Measurements from ENCODE around the gene NEO1.
"Not testable (repeated sequence)": the region's sequence is repeated elsewhere in the genome, so short reads cannot be mapped to it uniquely, and the experiment has no call there.

Gene NEO1

DNA sequence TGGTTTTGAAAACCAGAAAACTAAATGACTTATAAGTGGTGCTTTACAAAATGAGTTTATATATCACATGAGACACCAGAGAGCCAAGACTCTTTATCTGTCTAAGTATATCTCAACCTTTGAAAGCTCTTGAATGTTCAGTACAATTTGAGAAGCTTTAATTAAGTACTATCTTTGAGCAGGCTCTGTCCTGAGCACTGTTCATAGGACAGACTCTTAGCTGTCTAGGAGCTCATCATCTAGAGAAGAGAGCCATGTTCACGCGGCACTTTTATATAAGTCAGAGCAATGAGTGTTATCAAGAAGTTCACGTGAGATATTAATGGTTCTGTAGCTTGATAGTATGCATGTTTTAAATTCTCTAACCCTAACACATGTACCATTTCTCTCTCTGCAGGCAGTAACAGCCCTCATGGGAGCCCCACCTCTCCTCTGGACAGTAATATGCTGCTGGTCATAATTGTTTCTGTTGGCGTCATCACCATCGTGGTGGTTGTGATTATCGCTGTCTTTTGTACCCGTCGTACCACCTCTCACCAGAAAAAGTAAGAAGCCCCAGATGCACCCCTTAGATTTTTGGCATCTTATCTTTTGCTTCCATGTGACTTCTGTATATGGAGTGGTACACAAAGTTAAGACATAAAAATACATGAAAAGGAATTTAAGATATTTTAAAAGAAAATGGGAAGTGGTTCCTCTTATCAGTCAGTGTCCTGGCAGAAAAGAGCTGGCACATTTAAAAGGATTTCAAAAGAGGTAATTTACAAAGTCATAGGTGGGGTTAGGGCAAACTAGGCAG lies 230.5 kb downstream of the NEO1 start:
- DNase-seq = no peak

- DNase-seq = no peak
Observed at GRCh38 chr15:73283366-73283962, 231.2 kb downstream of the NEO1 start.

DNA sequence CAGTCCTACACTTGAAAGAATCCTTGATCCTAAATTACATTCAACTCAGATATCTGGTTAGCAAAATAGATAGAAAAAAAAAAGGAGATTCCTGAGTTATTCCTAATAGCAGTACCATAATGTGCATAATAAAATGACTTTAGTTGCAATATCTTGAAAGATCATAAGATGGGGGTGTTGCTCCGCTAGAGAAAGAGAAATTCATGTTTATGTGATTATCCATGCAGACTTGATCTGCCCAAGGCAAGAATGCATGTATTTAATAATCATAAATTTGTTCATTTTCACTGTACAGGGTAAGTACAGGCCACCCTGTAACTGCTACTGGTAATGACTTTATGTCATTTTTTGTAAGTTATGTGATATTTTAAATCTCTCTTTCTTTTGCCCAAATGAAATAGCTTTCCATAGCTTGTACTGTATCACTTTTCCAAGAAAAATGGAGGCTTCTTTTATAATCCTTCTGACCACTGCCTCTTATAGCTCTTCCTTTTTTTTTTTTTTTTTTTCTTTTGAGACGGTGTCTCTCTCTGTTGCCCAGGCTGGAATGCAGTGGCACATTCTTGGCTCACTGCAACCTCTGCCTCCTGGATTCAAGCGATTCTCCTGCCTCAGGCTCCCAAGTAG lies 231.9 kb downstream of the NEO1 start:
- DNase-seq = no peak

DNA sequence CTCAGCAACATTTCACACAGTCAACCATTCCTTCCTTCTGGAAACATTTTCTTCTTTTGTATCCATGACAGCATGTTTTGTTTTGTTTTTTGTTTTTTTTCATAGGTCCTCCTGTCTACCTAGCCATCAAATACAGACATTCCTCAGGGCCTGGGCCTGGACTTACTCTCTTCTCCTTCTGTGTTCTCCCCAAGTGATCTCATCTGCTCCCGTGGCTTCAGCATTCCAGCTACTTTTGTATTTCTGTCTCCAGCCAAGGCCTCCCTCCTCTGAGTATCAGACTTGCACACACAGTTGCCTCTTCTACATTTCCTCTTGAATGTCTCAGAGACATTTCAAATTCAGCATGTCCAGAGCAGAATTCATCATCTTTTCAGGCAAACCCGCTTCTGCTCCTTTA lies 234.0 kb downstream of the NEO1 start:
- DNase-seq = no peak

DNA sequence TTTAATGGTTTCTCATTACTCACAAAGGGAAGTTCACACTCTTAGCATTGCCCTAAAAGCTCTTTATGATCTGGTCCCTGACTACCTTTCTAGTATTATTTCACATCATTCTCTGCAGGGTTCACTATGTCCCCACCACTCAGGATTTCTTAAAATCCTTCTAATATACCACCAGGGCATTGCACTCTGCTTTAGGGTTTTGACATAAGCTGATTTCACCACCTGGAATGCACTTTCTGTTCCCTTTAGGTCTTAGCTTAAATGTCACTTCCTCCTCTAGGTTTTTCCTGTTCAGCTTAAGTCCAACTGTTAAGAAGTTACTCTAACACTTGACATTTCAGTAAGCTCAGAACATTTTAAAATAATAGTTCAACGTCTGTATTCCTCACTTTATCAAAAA lies 234.8 kb downstream of the NEO1 start:
- no peak for DNase-seq

- DNase-seq = no peak
Observed at GRCh38 chr15:73291441-73291840, 239.2 kb downstream of the NEO1 start.

DNA sequence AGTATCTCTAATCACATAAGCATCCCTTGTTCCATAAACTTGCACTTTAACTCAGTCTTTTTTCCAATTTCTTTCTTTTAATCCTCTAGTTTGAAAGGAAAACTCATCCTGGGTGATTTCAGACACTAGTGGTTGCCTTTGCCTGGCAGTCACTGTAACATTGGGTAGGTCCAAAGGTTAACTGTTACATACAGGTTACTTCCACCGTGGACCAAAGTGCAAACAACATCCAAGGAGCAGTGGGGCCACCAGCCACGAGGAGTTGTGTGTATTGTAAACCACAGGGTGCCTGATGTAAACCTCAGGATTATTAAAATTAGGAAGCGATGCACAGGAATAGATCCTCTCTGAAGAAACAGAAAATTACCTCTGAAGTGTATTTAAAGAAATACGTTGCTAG lies 241.5 kb downstream of the NEO1 start:
- no peak for DNase-seq

DNA sequence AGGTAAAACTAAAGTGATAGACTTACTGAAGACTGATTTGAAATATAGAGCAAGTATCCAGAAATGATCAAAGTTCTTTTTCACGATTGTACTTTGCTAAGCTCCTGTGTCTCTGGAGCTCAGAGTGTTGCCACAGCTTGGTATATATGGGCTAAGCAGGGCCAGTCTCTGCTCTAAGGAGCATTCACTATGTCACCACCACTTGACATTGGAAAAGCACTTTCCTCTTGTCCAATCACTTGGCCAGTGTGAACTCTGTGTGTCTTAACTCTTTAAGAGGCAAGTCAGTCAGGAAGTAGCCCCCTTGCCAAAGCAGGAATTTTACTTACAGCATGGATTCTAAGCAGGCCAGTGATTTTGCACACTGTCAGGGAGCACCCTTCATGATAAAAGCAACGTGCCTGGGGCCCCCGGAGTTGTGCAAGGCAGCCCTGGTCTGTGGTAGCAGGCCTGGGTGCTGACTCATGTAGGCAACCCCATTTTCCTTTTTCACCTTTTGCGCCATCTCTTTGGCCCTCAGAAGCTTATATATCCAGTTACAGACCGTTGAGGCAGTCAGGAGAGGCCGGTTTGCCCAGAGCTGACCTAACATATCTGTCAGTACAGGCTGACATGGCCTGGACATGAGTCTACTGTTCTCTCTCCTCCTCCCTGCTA lies 243.5 kb downstream of the NEO1 start:
- DNase-seq = no peak

DNA sequence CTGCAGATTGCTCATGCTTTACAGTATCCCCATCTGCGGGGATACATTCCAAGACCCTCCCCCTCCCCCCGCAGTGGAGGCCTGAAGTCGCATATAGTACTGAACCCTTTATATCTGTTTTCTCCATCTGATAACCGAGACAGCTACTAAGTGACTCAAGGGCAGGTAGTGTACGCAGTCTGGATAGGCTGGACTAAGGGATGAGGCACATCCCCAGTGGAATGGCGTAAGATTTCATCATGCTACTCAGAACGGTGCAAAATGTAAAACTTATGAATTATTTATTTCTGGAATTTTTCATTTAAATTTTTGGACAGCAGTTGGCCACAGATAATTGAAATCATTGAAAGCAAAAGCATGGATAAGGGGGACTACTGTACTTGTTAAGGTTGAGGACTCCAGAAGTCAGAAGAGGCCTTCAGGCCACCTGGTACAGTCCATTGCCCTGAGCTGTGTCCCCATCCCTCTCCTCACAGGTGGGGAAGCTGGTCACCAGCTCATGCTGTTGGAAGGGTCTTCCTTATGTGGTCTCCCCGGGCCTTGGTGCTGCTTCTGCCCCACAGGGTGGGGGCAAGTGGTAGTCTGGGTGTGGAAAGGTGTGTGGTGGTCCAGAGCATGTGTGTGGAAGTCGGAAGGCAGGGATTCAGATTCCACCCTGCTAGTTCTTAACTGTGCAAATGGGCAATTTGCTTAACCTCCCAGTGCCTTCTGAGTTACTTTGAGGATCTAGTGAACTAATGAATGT lies 244.5 kb downstream of the NEO1 start:
- no peak for DNase-seq

DNA sequence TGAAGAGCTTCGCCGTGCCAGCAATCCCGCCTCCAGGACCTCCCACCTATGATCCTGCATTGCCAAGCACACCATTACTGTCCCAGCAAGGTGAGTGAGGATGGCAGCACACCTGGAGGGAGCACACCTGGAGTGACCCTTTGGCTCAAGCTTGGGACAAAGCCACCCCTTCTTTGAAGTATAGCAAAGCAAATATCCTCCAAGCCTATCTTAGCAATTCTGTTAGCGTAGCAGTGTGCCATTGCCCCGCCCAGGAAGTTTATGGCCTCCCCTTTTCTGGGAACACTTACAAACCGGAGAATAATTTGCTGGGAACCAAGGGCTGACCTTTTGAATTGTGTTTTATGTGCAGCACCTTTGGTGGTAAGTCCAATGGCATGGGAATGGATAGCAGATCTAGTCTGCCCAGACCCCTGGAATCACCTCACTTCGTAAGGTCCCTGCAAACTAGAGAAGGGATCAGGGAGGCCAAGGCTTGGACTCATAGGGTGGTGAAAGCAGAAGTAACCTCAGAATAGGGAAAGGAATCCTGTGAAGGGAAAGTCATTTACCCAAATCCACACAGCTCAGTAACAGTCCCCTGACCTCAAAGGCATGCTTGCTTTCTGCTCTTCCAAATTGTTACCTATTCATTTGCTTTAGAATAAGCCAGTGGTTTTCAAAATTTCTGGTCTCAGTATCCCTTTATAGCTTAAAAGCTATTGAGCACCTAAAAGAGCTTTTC lies 246.4 kb downstream of the NEO1 start:
- no peak for DNase-seq

DNA sequence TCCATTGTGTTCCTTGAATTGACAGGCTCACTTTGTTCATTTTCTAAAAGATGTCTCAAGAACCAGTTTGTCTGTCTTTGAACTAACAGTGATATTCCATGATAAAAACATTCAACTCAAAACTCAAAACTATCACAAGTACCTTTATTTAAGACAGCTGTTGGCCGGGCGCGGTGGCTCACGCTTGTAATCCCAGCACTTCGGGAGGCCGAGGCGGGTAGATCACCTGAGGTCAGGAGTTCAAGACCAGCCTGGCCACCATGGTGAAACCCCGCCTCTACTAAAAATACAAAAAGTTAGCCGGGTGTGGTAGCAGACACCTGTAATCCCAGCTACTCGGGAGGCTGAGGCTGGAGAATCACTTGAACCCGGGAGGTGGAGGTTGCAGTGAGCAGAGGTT lies 248.0 kb downstream of the NEO1 start:
- DNase-seq = not testable (repeated sequence)

- no peak for DNase-seq
Observed at GRCh38 chr15:73303636-73304035, 251.4 kb downstream of the NEO1 start.

DNA sequence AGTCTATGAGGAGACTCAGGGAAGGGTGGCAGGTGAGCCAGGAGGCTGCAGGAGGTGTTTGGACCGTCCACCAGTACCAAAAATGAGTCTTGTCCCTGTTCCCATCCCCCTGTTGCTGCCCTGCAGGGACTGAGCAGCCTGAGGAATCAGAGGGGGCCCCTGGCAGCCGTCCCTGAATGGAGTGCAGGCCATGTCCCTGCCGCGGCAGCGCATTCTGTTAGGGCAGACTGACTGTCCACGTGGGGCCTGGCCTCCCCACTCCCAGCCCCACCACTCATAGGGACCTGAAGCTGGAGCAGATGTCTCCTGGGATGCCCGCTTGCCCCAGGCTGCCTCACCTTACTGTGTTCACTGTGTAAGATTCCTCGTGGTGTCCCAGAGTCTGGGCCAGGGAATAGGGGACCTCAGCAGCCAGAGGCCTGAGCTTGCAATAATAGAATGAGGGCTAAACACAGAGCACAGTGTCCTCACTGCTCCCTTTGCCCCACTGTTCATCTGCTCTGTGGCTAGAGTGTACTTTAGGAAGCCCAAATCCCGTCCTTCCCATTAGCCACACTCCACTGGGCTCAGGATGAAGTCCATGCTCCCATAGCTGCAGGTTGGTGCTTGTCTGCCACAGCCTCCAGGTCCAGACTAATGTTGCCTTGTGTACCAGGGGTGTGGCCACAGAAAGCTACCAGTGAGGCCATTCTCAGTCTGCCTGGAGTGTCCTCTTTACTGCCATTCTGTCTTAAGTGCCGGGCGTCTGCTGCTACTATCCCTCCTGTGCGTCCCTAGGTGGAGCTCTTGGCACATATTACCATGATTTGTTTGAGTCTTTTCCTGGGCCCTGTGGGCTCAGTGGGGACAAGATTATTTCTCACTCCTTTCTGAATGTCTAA lies 253.3 kb downstream of the NEO1 start:
- peak; percentile 33 for DNase-seq

GRCh38 chr15:73308305-73308704 lies 256.0 kb downstream of the NEO1 start:
- no peak for DNase-seq

GRCh38 chr15:73313861-73314260 lies 261.6 kb downstream of the NEO1 start:
- no peak for DNase-seq

GRCh38 chr15:73317651-73318462 lies 265.6 kb downstream of the NEO1 start:
- DNase-seq = no peak

DNA sequence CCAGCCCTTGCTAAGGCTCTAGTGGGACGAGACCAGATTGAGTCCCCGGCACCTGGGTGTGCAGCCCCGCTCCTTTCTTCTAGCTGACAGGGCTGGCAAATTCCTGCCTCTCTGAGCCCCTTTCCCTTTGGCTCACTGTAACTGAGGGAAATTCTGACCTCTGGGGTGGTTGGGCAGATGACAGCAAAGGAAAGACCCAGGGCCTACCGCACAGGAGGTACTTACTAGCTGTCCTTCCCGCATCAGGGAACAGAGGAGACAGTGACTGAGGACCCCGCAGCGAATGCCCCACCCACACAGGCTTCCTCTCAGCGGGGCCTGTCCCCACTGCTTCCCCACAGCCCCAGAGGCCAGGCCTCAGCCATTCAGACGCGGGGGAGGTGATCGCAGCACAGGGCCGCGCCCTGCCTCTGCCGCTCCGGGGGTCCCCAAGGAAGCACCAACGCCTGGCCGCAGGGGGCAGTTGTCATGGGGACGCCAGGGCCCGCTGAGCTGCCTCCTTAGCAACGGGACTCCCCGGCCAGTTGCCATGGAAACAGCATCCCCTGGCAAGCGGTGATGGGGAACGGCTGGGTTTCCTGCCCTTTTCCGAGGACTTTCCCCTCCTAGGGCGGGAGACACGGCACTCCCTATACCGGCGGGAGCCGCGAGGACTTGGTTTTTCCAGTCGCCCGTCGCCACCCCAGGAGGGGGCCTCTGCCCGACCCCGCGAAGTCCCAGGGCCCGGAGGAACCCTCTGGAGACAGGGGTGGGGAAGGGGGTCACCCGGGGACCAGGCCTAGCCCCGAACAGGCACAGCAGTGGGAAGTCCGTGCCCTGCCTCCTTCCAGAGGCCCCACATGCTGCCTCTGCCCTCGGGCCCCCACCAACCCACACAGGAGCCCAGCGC lies 266.4 kb downstream of the NEO1 start:
- DNase-seq = peak; percentile 12

DNA sequence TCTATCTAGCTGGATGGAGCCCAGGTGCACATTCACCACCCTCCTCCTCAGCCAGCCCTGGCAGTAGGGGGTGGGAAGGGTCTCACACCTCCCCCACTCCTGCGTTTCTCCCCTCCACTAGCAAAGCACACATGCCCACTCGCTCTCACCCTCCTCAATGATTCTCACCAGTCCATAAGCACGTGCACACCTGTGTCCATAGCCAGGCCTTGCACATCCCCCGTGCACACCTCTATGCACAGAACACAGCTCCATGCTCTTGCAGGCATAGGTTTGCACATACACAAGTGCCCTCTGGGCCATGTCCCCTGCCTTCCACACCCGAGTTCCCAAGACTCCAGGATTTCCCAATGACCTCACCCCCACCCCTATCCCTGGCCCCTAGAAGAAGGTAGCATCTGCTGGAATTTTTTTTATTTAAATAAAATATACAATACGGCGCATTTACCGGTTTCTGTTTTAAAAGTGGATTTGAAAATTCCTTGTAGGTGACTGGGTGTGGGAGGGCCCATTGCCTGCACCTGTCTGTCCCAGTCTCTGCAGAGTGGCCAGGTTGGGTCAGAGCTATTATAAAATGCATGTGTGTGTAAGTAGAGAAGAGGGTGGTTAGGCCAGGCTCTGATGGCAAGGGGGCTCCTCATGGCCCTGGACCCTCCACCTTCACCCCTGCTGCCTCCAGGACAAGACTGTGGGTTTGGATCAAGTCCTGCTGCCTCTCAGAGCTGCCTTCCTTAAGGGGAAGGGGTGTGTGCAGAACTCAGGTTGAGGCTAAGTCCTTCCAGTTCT lies 267.4 kb downstream of the NEO1 start:
- no peak for DNase-seq
